ENCODE data around the gene TAF1. TPM values are rescaled to one million over a fixed set of nuclear protein-coding genes. Genes with fewer than 3 reads are reported as not detected.
"Not testable (repeated sequence)": the region's sequence is repeated elsewhere in the genome, so short reads cannot be mapped to it uniquely, and the experiment has no call there.

The TAF1 gene
- total and polyA plus RNA-seq, 2 donors (not counting 3 experiments of a cell fraction or from before 2014, with no cell fraction given): 8.2 to 41.0 TPM

DNA sequence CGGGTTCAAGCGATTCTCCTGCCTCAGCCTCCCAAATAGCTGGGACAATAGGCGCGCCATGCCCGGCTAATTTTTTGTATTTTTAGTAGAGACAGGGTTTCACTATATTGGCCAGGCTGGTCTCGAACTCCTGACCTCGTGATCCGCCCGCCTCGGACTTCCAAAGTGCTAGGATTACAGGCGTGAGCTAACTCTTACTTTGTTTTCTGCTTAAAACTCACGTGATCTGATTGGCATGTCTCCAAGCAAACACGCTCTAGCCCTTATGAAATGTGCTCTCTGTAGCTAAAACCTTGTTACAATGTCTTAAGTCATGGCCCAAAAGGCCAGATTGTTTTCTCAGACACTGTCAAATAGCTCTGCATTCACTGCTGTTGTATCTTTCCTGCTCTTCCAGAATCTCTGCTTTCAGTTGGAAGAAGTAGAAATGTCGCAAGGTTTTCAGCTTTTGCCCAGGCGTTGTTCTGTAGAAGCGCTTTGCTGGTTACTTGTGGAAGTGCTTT, 127.0 kb downstream of the TAF1 start:
- no peak overlapping the region for H3K27ac ChIP-seq (ENCODE audit: insufficient read depth, low read depth, low read length)
- peak overlapping the region; percentile 42 for H3K9ac ChIP-seq (replicated peaks; ENCODE audit: extremely low read depth, insufficient read depth, low read length)
- no peaks in the 10 kb centered on the region for H3K79me2 ChIP-seq (ENCODE audit: control insufficient read depth, insufficient read depth, low read length)
- intact Hi-C loops (cut with micrococcal nuclease) (loop anchor here (2.0 kb wide), 1 partner anchor 40 kb away; the partner anchor contains the start of gene OGT), dilution Hi-C loops (cut with MboI; ENCODE audit: extremely low pct_ligation_motif_present, low sequenced_read_pairs) (no loop called here)
- no peaks in the 10 kb centered on the region for H4K20me1 ChIP-seq (replicated peaks; ENCODE audit: control insufficient read depth, extremely low read depth, insufficient read depth, low read length)
- ChIA-PET CTCF (interaction anchor here (1.6 kb wide), 1 partner anchor 17 kb away, joined by 3 read pairs; no protein-coding TSS in a partner anchor), POLR2A (no interaction called here)
- peak overlapping the region in 1 of 3 experiments; percentile 48 for H3K4me3 ChIP-seq (replicated peaks in 1 of 3; ENCODE audit: insufficient read depth in 1 of 3, low read depth in 1 of 3, low read length in 3 of 3)
- no peak for FAIRE-seq
- H3K9me1 ChIP-seq (replicated peaks; ENCODE audit: control insufficient read depth, extremely low read depth, insufficient read depth, low read length): no peaks in the 10 kb centered on the region
- DNase-seq (ENCODE audit: low read depth, low spot score): peak; percentile 2
- peak overlapping the region; percentile 78 for H3K4me2 ChIP-seq (ENCODE audit: insufficient read depth, low read length)
- H3K9me3 ChIP-seq (replicated peaks; ENCODE audit: control insufficient read depth, insufficient read depth, low read length): no peaks in the 10 kb centered on the region
- H3K27me3 ChIP-seq (ENCODE audit: control insufficient read depth in 2 of 2, insufficient read depth in 2 of 2, low read length in 2 of 2): no peaks in the 10 kb centered on the region
- no peaks in the 10 kb centered on the region for H3K36me3 ChIP-seq (ENCODE audit: control insufficient read depth in 2 of 2, extremely low read depth in 1 of 2, insufficient read depth in 2 of 2, low read length in 2 of 2)
- H3K4me1 ChIP-seq (ENCODE audit: control insufficient read depth, extremely low read depth, insufficient read depth, low read length): peaks cover 4% of the 10 kb centered on the region
- no peak for TF ChIP-seq EZH2 (IDR thresholded peaks at IDR 0.05; ENCODE audit: borderline replicate concordance, low read depth, low read length, severe bottlenecking)
- TF ChIP-seq GATA2 (IDR thresholded peaks at IDR 0.05; ENCODE audit: insufficient read depth, insufficient read length, low read depth, low read length): no peak
- TF ChIP-seq, protein P1, sequence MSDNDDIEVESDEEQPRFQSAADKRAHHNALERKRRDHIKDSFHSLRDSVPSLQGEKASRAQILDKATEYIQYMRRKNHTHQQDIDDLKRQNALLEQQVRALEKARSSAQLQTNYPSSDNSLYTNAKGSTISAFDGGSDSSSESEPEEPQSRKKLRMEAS (IDR thresholded peaks at IDR 0.05; ENCODE audit: insufficient read depth, insufficient read length): no peak
- TF ChIP-seq POLR2AphosphoS5 (IDR thresholded peaks at IDR 0.05; ENCODE audit: insufficient read depth, low read depth, low read length): no peak
- no peak for TF ChIP-seq JUN (IDR thresholded peaks at IDR 0.05; ENCODE audit: borderline replicate concordance, insufficient read depth, insufficient read length, low read depth)
- no peak for TF ChIP-seq FOS (IDR thresholded peaks at IDR 0.05; ENCODE audit: borderline replicate concordance, insufficient read depth, low read length)
- TF ChIP-seq CTCF (IDR thresholded peaks at IDR 0.05; ENCODE audit: extremely low read depth in 1 of 2, insufficient read depth in 1 of 2, low read depth in 1 of 2, low read length in 2 of 2): no peak
- no peak for TF ChIP-seq MYC (IDR thresholded peaks at IDR 0.05; ENCODE audit: low read depth, low read length)
- TF ChIP-seq POLR2A (IDR thresholded peaks at IDR 0.05; ENCODE audit: low read depth, low read length): no peak
- no TSS peak for BruUV-seq (replicated peaks)
- H2AFZ ChIP-seq (ENCODE audit: low read depth, low read length): no peak overlapping the region

- H3K4me1 ChIP-seq (ENCODE audit: control insufficient read depth, extremely low read depth, insufficient read depth, low read length); H2AFZ ChIP-seq (ENCODE audit: low read depth, low read length); DNase-seq (ENCODE audit: low read depth, low spot score); intact Hi-C loops (cut with micrococcal nuclease); H3K9me3 ChIP-seq (replicated peaks; ENCODE audit: control insufficient read depth, insufficient read depth, low read length); H4K20me1 ChIP-seq (replicated peaks; ENCODE audit: control insufficient read depth, extremely low read depth, insufficient read depth, low read length); H3K4me2 ChIP-seq (ENCODE audit: insufficient read depth, low read length); FAIRE-seq; H3K9me1 ChIP-seq (replicated peaks; ENCODE audit: control insufficient read depth, extremely low read depth, insufficient read depth, low read length); H3K79me2 ChIP-seq (ENCODE audit: control insufficient read depth, insufficient read depth, low read length); H3K9ac ChIP-seq (replicated peaks; ENCODE audit: extremely low read depth, insufficient read depth, low read length); H3K27ac ChIP-seq (ENCODE audit: insufficient read depth, low read depth, low read length); dilution Hi-C loops (cut with MboI; ENCODE audit: extremely low pct_ligation_motif_present, low sequenced_read_pairs); H3K27me3 ChIP-seq (ENCODE audit: control insufficient read depth in 2 of 2, insufficient read depth in 2 of 2, low read length in 2 of 2); H3K4me3 ChIP-seq (replicated peaks in 1 of 3; ENCODE audit: insufficient read depth in 1 of 3, low read depth in 1 of 3, low read length in 3 of 3); H3K36me3 ChIP-seq (ENCODE audit: control insufficient read depth in 2 of 2, extremely low read depth in 1 of 2, insufficient read depth in 2 of 2, low read length in 2 of 2); BruUV-seq (replicated peaks); CTCF ChIA-PET; POLR2A ChIA-PET: not testable (repeated sequence)
These were observed 129.8 kb downstream of the TAF1 start for GRCh38 chrX:71495979-71496378.
